GM20000 (cell line): Measurements from ENCODE around the gene FPGS.

Experiments
- DNase-seq: peaks from one replicate; pipeline ENCODE4 v3.0.0; 2012; ENCODE audit warnings: low spot score
- CTCF ChIP-seq: IDR thresholded peaks from 2 replicates; pipeline ENCODE4 v1.5.1; 2012; ENCODE audit warnings: mild to moderate bottlenecking, control low read depth; ENCODE audit errors: extremely low read depth, missing control alignments

The FPGS gene

GRCh38 chr9:127816362-127816725 is 13.7 kb downstream of the FPGS start:
- no peak for DNase-seq
- TF ChIP-seq CTCF, result no peak

- no peak for DNase-seq
- no peak for TF ChIP-seq CTCF
Measured at GRCh38 chr9:127816728-127817127, 14.0 kb downstream of the FPGS start.

GRCh38 chr9:127817881-127818434 is 15.3 kb downstream of the FPGS start:
- no peak for DNase-seq

GRCh38 chr9:127818574-127818973 is 15.9 kb downstream of the FPGS start:
- DNase-seq, result no peak
- no peak for TF ChIP-seq CTCF

More at GRCh38 chr9:127817881-127818434, 15.3 kb downstream of the FPGS start:
- no peak for TF ChIP-seq CTCF

GRCh38 chr9:127822108-127822507 is 19.4 kb downstream of the FPGS start:
- no peak for TF ChIP-seq CTCF

GRCh38 chr9:127825319-127826051 is 22.8 kb downstream of the FPGS start:
- no peak for TF ChIP-seq CTCF

More at GRCh38 chr9:127822108-127822507, 19.4 kb downstream of the FPGS start:
- no peak for DNase-seq

GRCh38 chr9:127826253-127826913 is 23.7 kb downstream of the FPGS start:
- DNase-seq, result no peak
- TF ChIP-seq CTCF, result no peak

More at GRCh38 chr9:127825319-127826051, 22.8 kb downstream of the FPGS start:
- no peak for DNase-seq
